RWPE2 (cell line): ENCODE data around the gene CFAP65.

Experiments used
- ATAC-seq: fragments of 200-7000 bp; cut with Tn5 transposase; 3 replicates; pipeline ENCODE4 v1.9.1; 2021; ENCODE audit warnings: low read depth
- DNase-seq: peaks from one replicate; pipeline ENCODE4 v3.0.0-alpha.2; 2020; ENCODE audit warnings: low spot score
- H3K27ac ChIP-seq: fragments of 450-650 bp; 2 replicates; pipeline ENCODE4 v1.5.1; 2017; ENCODE audit warnings: mild to moderate bottlenecking; ENCODE audit not compliant: poor library complexity, severe bottlenecking
- H3K27me3 ChIP-seq: fragments of 250-450 bp; sonication (Bioruptor Pico); 2 replicates; pipeline ENCODE4 v1.5.1; 2021; ENCODE audit warnings: mild to moderate bottlenecking, moderate library complexity; ENCODE audit not compliant: insufficient read depth, poor library complexity, severe bottlenecking
- H3K36me3 ChIP-seq: fragments of 250-450 bp; sonication (Bioruptor Pico); 2 replicates; pipeline ENCODE4 v1.5.1; 2020; ENCODE audit warnings: low read depth, mild to moderate bottlenecking, moderate library complexity
- H3K4me1 ChIP-seq: fragments of 250-450 bp; sonication (Bioruptor Pico); 2 replicates; pipeline ENCODE4 v1.5.1; 2021; ENCODE audit warnings: mild to moderate bottlenecking, moderate library complexity; ENCODE audit not compliant: insufficient read depth, poor library complexity, severe bottlenecking
- H3K4me3 ChIP-seq: fragments of 250-450 bp; sonication (Bioruptor Pico); 2 replicates; pipeline ENCODE4 v1.5.1; 2021; ENCODE audit warnings: mild to moderate bottlenecking, moderate library complexity; ENCODE audit not compliant: severe bottlenecking
- H3K9me3 ChIP-seq: fragments of 250-450 bp; sonication (Bioruptor Pico); 2 replicates; pipeline ENCODE4 v1.5.1; 2021; ENCODE audit warnings: mild to moderate bottlenecking, moderate library complexity; ENCODE audit not compliant: severe bottlenecking
- TF ChIP-seq, protein P1 (sequence below): fragments of 450-650 bp; IDR thresholded peaks from one replicate; pipeline ENCODE4 v1.5.1; 2017; ENCODE audit warnings: mild to moderate bottlenecking, moderate library complexity; ENCODE audit not compliant: poor library complexity, severe bottlenecking

CFAP65 gene

DNA sequence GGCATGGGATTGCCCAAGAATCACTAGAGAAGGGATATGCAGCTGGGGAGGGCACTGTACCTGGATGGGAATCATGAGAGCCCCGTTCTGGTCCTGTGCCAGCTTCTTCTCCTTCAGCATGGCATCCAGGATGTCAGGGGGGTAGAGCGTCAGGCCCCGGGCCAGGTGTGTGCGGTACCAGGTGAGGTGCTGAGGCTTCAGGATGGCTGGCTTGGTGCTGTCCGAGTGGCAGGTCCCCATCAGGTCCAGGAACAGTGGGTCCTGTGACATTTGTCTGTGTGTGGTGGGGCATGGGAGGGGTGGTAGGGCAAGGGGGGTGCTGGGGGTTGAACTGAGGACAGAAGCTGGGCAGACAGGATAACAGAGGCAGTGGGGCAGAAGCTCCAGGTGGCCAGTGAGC is 13.2 kb downstream of the CFAP65 start:
- Histone ChIP-seq H3K27me3 (no peaks in the 10 kb centered on the region), H3K27ac (no peak overlapping the region), H3K36me3 (no peaks in the 10 kb centered on the region), H3K4me3 (no peak overlapping the region), H3K4me1 (no peaks in the 10 kb centered on the region), H3K9me3 (no peaks in the 10 kb centered on the region)
- TF ChIP-seq, protein P1, sequence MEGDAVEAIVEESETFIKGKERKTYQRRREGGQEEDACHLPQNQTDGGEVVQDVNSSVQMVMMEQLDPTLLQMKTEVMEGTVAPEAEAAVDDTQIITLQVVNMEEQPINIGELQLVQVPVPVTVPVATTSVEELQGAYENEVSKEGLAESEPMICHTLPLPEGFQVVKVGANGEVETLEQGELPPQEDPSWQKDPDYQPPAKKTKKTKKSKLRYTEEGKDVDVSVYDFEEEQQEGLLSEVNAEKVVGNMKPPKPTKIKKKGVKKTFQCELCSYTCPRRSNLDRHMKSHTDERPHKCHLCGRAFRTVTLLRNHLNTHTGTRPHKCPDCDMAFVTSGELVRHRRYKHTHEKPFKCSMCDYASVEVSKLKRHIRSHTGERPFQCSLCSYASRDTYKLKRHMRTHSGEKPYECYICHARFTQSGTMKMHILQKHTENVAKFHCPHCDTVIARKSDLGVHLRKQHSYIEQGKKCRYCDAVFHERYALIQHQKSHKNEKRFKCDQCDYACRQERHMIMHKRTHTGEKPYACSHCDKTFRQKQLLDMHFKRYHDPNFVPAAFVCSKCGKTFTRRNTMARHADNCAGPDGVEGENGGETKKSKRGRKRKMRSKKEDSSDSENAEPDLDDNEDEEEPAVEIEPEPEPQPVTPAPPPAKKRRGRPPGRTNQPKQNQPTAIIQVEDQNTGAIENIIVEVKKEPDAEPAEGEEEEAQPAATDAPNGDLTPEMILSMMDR = no peak
- ATAC-seq (no peak), DNase-seq (no peak)

DNA sequence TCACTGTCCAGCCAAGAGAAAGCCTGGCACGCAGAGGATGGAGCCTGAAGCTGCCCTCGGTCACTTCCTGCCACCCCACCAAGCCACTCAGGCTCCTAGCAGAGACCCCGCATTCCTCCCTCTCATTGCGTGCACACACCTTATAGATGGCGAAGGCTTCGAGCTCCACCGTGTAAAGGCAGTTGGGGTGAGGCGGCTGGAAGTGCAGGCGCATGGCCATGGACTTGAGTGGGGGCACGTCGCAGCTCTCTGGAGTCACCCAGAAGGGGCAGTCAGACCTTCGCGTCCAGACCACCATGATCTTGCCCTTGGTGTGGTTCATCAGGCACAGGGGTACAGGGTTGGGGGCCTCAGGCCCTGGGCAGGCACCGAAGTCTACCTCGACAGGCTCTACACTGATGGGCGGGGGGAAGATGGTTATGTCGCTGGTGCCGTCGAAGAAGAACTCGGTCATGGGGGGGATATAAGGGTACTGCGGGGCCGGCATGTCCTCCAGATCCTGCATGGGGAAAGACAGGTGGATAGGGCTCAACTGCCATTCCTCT is 13.7 kb downstream of the CFAP65 start:
- TF ChIP-seq, protein P1 = no peak
- Histone ChIP-seq H3K9me3 (no peaks in the 10 kb centered on the region), H3K27me3 (no peaks in the 10 kb centered on the region), H3K4me1 (no peaks in the 10 kb centered on the region), H3K36me3 (no peaks in the 10 kb centered on the region), H3K4me3 (no peak overlapping the region), H3K27ac (no peak overlapping the region)
- DNase-seq (no peak), ATAC-seq (no peak)

DNA sequence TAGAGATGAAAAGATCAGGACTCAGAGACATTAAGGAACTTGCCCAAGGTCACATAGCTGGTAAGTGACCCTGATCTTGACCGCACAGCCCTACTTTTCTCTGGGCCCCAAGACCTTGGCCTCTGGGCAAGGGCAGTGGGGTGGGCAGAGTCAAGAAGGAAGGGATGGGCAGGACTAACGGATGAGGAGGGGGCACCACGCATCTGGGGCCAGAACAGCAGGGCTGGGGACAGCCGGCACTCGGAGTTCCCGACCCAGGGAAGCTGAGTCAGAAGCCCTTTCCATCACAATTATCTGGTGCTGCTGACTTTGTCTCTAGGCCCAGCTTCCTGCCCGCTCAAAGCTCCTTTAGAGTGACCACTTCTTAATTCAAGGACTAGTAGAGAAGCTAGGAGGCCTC is 14.4 kb downstream of the CFAP65 start:
- no peaks in the 10 kb centered on the region for H3K4me1 ChIP-seq
- ATAC-seq (no peak), DNase-seq (no peak)
- no peaks in the 10 kb centered on the region for H3K9me3 ChIP-seq
- H3K27ac ChIP-seq = no peak overlapping the region
- no peaks in the 10 kb centered on the region for H3K36me3 ChIP-seq
- no peaks in the 10 kb centered on the region for H3K27me3 ChIP-seq
- TF ChIP-seq, protein P1 = no peak
- H3K4me3 ChIP-seq = no peak overlapping the region

DNA sequence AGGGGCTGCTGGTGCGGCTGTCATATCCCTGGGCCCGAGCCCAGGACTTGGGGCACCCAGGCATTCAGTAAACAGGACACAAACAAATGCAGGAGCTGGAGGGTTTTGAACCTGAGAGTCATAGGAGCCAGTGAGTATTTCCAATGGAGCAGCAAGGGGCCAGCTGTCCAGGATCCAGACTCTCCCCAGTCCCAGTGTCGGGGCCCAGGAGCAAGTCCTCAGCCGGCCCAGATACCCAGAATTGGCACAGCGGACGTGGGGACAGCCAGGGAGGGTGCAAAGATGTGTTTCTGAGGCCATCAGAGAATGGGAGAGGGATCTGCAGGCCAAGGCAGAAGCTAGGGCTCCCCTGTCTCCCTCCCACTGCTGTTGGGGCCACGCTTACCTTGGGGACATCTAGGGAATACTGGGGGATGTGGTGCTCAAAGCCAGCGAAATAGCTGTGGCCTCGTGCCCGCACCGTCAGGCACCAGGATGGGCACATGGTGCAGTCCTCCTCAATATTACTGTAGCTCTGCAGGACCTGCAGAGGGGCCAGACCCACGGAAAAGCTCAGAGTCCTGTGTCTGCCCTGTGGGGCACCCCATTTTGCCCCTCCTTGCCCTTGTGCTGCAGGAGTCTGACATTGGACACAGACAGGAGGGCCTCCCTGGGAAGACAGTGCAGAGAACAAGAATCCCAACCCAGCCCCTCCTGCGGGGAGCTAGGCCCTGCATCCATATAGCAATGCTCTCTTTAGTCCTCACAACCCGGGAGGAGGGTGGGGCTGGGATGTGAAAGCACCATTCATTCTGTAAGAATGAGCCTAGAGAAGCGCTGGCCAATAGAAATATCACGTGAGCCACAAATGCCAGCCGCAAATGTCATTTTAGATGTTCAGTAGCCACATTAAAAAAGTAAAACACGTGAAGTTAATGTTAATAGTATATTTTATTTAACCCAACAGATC is 15.4 kb downstream of the CFAP65 start:
- DNase-seq (no peak), ATAC-seq (no peak)
- TF ChIP-seq, protein P1 = no peak
- Histone ChIP-seq H3K4me3 (no peak overlapping the region), H3K4me1 (no peaks in the 10 kb centered on the region), H3K27me3 (no peaks in the 10 kb centered on the region), H3K9me3 (no peaks in the 10 kb centered on the region), H3K36me3 (no peaks in the 10 kb centered on the region), H3K27ac (no peak overlapping the region)

DNA sequence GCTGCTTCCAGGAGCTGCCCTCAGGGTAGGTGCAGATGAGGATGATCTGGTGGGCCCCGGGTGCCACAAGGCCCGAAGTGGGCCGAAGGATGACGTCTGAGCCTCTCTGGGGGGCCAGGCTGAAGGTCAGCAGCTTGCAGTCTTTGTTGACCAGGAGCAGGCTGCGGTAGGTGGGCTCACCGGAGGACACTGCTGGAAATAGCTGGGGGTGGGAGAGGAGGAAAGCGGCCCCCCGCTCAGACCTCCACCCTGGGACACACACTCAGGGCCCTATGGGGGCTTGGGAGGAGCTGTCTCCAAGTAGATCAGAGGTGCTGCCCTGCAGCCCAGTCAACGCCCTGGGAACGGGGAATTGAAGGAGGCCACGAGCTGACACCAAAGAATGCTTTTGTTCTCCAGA is 17.3 kb downstream of the CFAP65 start:
- H3K4me1 ChIP-seq = no peaks in the 10 kb centered on the region
- no peak overlapping the region for H3K4me3 ChIP-seq
- no peaks in the 10 kb centered on the region for H3K27me3 ChIP-seq
- no peaks in the 10 kb centered on the region for H3K36me3 ChIP-seq
- TF ChIP-seq, protein P1 = no peak
- no peak for DNase-seq
- H3K27ac ChIP-seq = no peak overlapping the region
- H3K9me3 ChIP-seq = no peaks in the 10 kb centered on the region
- no peak for ATAC-seq
